ENCODE measurements around the gene MLH3. TPM values are rescaled to one million over a fixed set of nuclear protein-coding genes. Genes with fewer than 3 reads are reported as not detected.
A peak's percentile ranks its signal among the peaks of the same experiment; 100 is the strongest.

MLH3 gene
- total RNA-seq, 4 donors from 2014 or later: 26.4 to 48.1 (median 36.0) TPM

GRCh38 chr14:75047506-75047905 is 3.8 kb downstream of the MLH3 start:
- peak overlapping the region in 2 of 4 donors; percentile 4 to 7 for H3K27ac ChIP-seq
- 82 to 89% methylated on average over 4 of the region's 4 CpGs for WGBS, 2 donors
- H3K4me1 ChIP-seq: peaks cover 0 to 62% (median 23%) of the 10 kb centered on the region in 4 donors
- H3K4me3 ChIP-seq: no peak overlapping the region
- no peak for TF ChIP-seq CTCF (IDR thresholded peaks at IDR 0.05)
- no peak for TF ChIP-seq POLR2A (IDR thresholded peaks at IDR 0.05)
- TF ChIP-seq EP300 (IDR thresholded peaks at IDR 0.05): no peak
- H3K36me3 ChIP-seq: peaks cover 0 to 3% (median 0%) of the 10 kb centered on the region in 3 donors
- DNase-seq (ENCODE audit: low spot score in 2 of 2): no peak
- H3K9me3 ChIP-seq: no peaks in the 10 kb centered on the region
- H3K27me3 ChIP-seq: no peaks in the 10 kb centered on the region

GRCh38 chr14:75046899-75047298 is 4.4 kb downstream of the MLH3 start:
- H3K27ac ChIP-seq: peak overlapping the region in 1 of 4 donors; percentile 7
- H3K9me3 ChIP-seq: no peaks in the 10 kb centered on the region
- WGBS, 2 donors: 92 to 94% methylated on average over 3 of the region's 3 CpGs
- peaks cover 0 to 62% (median 24%) of the 10 kb centered on the region in 4 donors for H3K4me1 ChIP-seq
- H3K27me3 ChIP-seq: no peaks in the 10 kb centered on the region
- peaks cover 0 to 9% (median under 1%) of the 10 kb centered on the region in 3 donors for H3K36me3 ChIP-seq
- TF ChIP-seq POLR2A (IDR thresholded peaks at IDR 0.05) (no peak), CTCF (IDR thresholded peaks at IDR 0.05) (no peak), EP300 (IDR thresholded peaks at IDR 0.05) (no peak)
- no peak for DNase-seq (ENCODE audit: low spot score in 2 of 2)
- H3K4me3 ChIP-seq: no peak overlapping the region

GRCh38 chr14:75046275-75046674 is 5.0 kb downstream of the MLH3 start:
- no peak for TF ChIP-seq POLR2A (IDR thresholded peaks at IDR 0.05)
- TF ChIP-seq CTCF (IDR thresholded peaks at IDR 0.05): no peak
- TF ChIP-seq EP300 (IDR thresholded peaks at IDR 0.05): no peak

GRCh38 chr14:75044752-75045151 is 6.5 kb downstream of the MLH3 start:
- Histone ChIP-seq H3K4me1 (peaks cover 0 to 50% (median 16%) of the 10 kb centered on the region in 4 donors), H3K27ac (no peak overlapping the region)
- no peak for DNase-seq (ENCODE audit: low spot score in 2 of 2)

More at GRCh38 chr14:75046275-75046674, 5.0 kb downstream of the MLH3 start:
- Histone ChIP-seq H3K27ac (no peak overlapping the region), H3K9me3 (no peaks in the 10 kb centered on the region), H3K27me3 (no peaks in the 10 kb centered on the region), H3K4me1 (peaks cover 0 to 62% (median 25%) of the 10 kb centered on the region in 4 donors), H3K4me3 (no peak overlapping the region), H3K36me3 (peaks cover 0 to 15% (median 3%) of the 10 kb centered on the region in 3 donors)
- DNase-seq (ENCODE audit: low spot score in 2 of 2): no peak
- WGBS, 2 donors: 85 to 86% methylated on average over 5 of the region's 5 CpGs

More at GRCh38 chr14:75044752-75045151, 6.5 kb downstream of the MLH3 start:
- Histone ChIP-seq H3K9me3 (no peaks in the 10 kb centered on the region), H3K4me3 (no peak overlapping the region), H3K27me3 (no peaks in the 10 kb centered on the region), H3K36me3 (peaks cover 0 to 23% (median 3%) of the 10 kb centered on the region in 3 donors)
- 65 to 71% methylated on average over 8 of the region's 8 CpGs for WGBS, 2 donors
- TF ChIP-seq EP300 (IDR thresholded peaks at IDR 0.05): no peak
- no peak for TF ChIP-seq POLR2A (IDR thresholded peaks at IDR 0.05)
- no peak for TF ChIP-seq CTCF (IDR thresholded peaks at IDR 0.05)

Data from tibial nerve (tissue), 4 donors.